Lower lobe of right lung (tissue), 2 donors: ENCODE data around the gene MICAL3. TPM values are rescaled to one million over a fixed set of nuclear protein-coding genes. Genes with fewer than 3 reads are reported as not detected.

ENCODE experiments used
- ATAC-seq, 2 donors: fragments of 200-7000 bp; cut with Tn5 transposase; one replicate each; pipeline ENCODE4 v1.9.1; 2020 to 2022; ENCODE audit warnings: mild to moderate bottlenecking in 2 of 2, moderate library complexity in 2 of 2
- DNase-seq: peaks from one replicate; pipeline ENCODE4 v3.0.0-alpha.2; 2020
- H3K27ac ChIP-seq: fragments of 200-600 bp; one replicate; pipeline ENCODE4 v1.8.0; 2022
- H3K27me3 ChIP-seq: fragments of 200-600 bp; one replicate; pipeline ENCODE4 v1.8.0; 2022; ENCODE audit warnings: low read depth
- H3K36me3 ChIP-seq: fragments of 200-600 bp; one replicate; pipeline ENCODE4 v1.8.0; 2022; ENCODE audit warnings: mild to moderate bottlenecking
- H3K4me1 ChIP-seq: fragments of 200-600 bp; one replicate; pipeline ENCODE4 v1.8.0; 2022
- H3K4me3 ChIP-seq: fragments of 200-600 bp; one replicate; pipeline ENCODE4 v1.8.0; 2022; ENCODE audit warnings: mild to moderate bottlenecking
- H3K9me3 ChIP-seq: fragments of 200-600 bp; one replicate; pipeline ENCODE4 v1.8.0; 2022
- intact Hi-C: fragments of 100-400 bp; cut with DNase I; formaldehyde crosslinking; loops from one replicate; pipeline ENCODE4 v1.11.0; 2022
- total RNA-seq: library from RNA; stranded (reverse); fragmentation: NEBNext Ultra II Directional; extraction: Animal tissue kit (Norgen Biotek cat#: 25700); gene quantifications from one replicate; pipeline ENCODE4 v1.2.1, GENCODE V29; 2021
- TF ChIP-seq, protein P1 (sequence below): fragments of 200-600 bp; IDR thresholded peaks from one replicate; pipeline ENCODE4 v1.8.0; 2022; ENCODE audit warnings: antibody characterized with exemption, mild to moderate bottlenecking
- donor health status: DM: no; HTN: yes; CAD: no; lungs with severe emphysema.

MICAL3 gene
- total RNA-seq, 1 donor from 2014 or later = 23.5 TPM

DNA sequence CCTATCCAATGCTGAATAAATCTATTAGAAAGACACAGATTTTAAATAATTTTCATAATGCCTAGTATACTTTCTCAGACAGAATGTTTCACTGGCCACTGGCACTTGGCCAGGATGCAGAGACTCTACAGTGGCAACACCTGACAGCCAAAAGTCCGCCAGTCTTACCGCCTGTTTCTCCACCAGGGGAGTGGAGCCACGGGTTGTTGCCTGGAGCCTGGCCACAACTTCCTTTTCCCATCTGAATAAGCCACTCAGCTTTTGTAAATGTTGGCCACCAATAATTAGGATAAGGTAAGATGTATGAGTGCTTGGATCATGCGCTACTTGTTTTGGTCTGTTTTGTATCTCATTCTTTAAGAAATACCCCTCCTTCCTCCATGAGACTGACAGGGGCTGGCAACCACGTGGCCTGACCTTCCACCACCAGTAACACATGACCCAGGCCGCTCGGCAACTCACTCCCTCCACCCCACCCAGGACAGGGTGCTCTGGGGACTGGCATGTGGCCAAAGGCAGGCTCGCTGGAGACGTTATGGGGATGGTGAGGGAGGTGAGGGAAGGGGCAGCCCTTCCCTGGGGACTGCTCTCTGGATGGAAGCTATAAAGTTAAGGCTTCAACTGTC lies 157.1 kb downstream of the MICAL3 start:
- peaks cover 57% of the 10 kb centered on the region for H3K36me3 ChIP-seq
- H3K4me1 ChIP-seq = no peaks in the 10 kb centered on the region
- peak in 1 of 2 donors; percentile 8 for ATAC-seq
- no peak for DNase-seq
- no peaks in the 10 kb centered on the region for H3K9me3 ChIP-seq
- TF ChIP-seq, protein P1, sequence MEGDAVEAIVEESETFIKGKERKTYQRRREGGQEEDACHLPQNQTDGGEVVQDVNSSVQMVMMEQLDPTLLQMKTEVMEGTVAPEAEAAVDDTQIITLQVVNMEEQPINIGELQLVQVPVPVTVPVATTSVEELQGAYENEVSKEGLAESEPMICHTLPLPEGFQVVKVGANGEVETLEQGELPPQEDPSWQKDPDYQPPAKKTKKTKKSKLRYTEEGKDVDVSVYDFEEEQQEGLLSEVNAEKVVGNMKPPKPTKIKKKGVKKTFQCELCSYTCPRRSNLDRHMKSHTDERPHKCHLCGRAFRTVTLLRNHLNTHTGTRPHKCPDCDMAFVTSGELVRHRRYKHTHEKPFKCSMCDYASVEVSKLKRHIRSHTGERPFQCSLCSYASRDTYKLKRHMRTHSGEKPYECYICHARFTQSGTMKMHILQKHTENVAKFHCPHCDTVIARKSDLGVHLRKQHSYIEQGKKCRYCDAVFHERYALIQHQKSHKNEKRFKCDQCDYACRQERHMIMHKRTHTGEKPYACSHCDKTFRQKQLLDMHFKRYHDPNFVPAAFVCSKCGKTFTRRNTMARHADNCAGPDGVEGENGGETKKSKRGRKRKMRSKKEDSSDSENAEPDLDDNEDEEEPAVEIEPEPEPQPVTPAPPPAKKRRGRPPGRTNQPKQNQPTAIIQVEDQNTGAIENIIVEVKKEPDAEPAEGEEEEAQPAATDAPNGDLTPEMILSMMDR = no peak
- H3K27me3 ChIP-seq = no peaks in the 10 kb centered on the region
- H3K27ac ChIP-seq = no peak overlapping the region
- intact Hi-C loops = no loop called here
- H3K4me3 ChIP-seq = no peak overlapping the region

DNA sequence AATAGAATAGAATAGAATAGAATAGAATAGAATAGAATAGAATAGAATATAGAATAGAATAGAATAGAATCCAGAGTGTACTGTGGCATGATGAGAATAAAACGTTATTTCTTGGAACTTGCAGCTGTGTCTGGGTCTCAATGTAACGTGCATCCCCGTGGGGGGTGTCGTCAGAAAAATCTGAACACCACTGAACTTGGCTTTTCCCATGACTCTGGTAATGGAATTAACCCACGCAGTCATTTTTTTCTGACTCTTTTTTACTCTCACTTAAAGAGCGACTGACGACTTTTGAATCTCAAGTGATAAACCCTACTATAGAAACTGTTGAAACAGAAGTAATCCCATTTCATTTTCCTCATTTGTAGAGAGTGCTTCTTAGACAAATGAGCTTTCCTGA lies 157.7 kb downstream of the MICAL3 start:
- no peak overlapping the region for H3K27ac ChIP-seq
- DNase-seq = no peak
- H3K27me3 ChIP-seq = no peaks in the 10 kb centered on the region
- peaks cover 54% of the 10 kb centered on the region for H3K36me3 ChIP-seq
- TF ChIP-seq, protein P1 = no peak
- ATAC-seq = no peak
- intact Hi-C loops = no loop called here
- no peaks in the 10 kb centered on the region for H3K4me1 ChIP-seq
- H3K4me3 ChIP-seq = no peak overlapping the region
- no peaks in the 10 kb centered on the region for H3K9me3 ChIP-seq

DNA sequence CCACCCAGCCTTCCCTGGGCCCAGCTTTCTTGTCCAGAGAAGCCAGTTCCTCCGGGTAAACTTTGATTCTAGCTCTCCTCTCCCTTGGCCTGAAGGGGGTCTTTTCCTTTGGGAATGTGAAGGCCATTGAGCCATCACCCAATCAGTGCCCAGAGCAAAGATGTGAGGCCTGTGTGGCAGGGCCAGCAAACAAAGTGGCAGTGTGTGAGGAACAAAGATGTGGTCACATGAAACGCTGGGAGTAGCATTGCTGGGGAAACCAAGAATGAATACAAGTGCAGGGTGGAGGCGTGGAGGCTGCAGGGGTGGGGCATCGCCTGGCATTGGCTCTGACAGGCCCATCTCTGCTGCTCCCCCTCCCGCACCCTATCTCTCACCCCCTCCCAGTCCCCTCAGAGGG lies 158.2 kb downstream of the MICAL3 start:
- intact Hi-C loops = no loop called here
- no peak for DNase-seq
- Histone ChIP-seq H3K27me3 (no peaks in the 10 kb centered on the region), H3K4me3 (no peak overlapping the region), H3K9me3 (no peaks in the 10 kb centered on the region), H3K36me3 (peaks cover 49% of the 10 kb centered on the region), H3K4me1 (no peaks in the 10 kb centered on the region), H3K27ac (no peak overlapping the region)
- no peak for ATAC-seq
- TF ChIP-seq, protein P1 = no peak

DNA sequence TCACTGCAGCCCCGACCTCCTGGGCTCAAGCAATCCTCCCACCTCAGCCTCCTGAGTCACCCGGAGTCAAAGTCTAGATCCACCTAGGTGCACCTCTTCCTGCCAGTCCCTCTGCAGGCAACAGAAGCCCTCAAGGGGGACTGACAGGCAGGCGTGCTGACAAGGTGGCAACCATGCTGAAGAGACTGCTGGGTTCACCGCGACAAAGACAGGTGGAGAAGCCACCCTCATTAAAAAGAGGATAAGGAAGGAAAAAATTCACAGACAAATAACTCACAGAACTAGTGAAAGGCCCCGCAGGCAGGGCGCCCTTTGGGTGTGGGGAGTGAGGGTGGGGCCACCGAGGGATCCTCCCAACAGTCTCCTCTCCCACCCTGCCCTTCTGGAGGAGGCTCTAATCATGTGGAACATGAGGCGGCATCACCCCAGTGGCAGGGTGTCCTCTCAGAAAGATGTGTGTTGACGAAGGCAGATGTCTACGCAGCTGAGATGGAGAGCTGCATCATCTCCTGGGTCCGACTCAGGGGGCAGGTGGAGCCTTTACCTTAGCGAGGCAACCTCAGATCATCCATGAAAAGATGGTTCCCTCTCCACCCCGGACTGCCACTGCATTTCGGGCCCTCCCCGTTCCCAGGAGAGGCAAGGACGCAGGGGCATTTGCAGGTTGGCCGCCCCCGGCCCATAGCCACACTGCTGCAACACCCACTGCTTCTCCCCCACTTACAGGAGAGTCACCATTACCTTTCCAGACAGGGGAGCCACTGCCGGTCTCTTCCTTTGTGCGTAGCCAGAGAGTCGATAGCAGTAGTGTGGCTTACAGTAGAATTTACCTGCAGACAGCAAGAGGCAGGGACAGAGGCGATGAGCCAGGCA lies 158.9 kb downstream of the MICAL3 start:
- ATAC-seq (no peak), DNase-seq (no peak)
- Histone ChIP-seq H3K4me3 (no peak overlapping the region), H3K4me1 (no peaks in the 10 kb centered on the region), H3K27me3 (no peaks in the 10 kb centered on the region), H3K9me3 (no peaks in the 10 kb centered on the region), H3K36me3 (peaks cover 42% of the 10 kb centered on the region), H3K27ac (no peak overlapping the region)
- intact Hi-C loops = no loop called here
- TF ChIP-seq, protein P1 = no peak

DNA sequence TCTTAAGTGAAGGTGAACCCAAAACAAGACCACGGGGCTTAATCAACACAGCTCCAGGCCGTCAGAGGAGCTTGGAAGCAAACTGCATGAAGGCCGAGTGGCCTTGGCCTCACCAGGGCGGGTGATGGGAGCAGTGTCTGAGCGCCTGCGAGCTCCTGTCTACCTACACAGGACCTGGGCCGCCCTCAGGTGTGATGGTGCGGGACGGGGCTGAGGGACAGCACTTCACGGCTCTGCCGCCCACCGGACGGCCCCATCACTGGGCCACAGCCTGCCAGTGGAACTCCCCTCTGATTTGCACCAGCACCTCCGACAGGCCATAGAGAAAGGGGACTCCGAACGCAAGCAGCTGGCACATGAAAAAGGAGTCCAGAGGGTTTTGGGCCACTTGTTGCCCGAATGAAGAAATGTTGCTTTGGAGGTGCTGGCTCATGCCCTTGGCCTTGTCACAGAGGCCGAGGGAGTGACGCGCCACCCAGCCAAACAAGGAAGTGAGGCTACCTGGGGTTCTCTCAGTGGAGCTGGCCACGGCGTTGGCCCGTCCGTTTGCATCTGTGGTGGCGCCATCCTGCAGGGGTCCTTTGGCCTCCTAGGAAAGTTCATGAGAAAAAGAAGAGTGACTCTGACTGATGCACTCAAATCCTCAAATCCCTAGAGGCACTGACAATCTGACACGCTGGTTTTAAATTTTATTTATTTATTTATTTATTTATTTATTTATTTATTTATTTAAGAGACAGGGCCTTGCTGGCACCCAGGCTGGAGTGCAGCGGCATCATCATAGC lies 159.8 kb downstream of the MICAL3 start:
- Histone ChIP-seq H3K27ac (no peak overlapping the region), H3K9me3 (no peaks in the 10 kb centered on the region), H3K36me3 (peaks cover 37% of the 10 kb centered on the region), H3K4me1 (no peaks in the 10 kb centered on the region), H3K4me3 (no peak overlapping the region), H3K27me3 (no peaks in the 10 kb centered on the region)
- no peak for ATAC-seq
- DNase-seq = no peak
- intact Hi-C loops = no loop called here
- TF ChIP-seq, protein P1 = no peak
